Measurements from ENCODE around the gene GCSAML.

The GCSAML gene

DNA sequence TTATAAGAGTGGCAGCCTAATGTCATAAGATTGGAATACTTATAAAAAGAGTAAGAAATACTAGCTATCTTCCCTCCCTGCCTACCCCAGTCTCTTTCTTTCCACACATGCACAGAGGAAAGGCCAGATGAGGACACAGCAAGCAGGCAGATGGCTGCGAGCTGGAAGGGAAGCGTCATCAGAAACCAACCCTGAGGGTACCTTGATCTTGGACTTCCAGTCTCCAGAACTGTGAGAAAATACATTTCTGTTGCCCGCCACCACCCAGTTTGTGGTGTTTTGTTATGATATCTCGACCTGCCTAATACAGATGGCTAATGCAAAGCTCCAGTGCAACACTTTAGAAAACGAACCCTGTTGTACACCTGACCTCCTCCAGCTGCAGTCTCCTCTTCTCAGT lies 10.4 kb upstream of the GCSAML start:
- H3K27me3 ChIP-seq (ENCODE audit: control insufficient read depth, insufficient read depth, low read length): no peaks in the 10 kb centered on the region
- no peaks in the 10 kb centered on the region for H3K36me3 ChIP-seq (ENCODE audit: control insufficient read depth, insufficient read depth, low read length)
- H3K4me1 ChIP-seq (ENCODE audit: control insufficient read depth, insufficient read depth, low read length): no peaks in the 10 kb centered on the region
- no peak overlapping the region for H3K4me3 ChIP-seq (ENCODE audit: low read length)
- H3K9ac ChIP-seq (ENCODE audit: low read length): no peak overlapping the region
- no peak overlapping the region for H3K27ac ChIP-seq (ENCODE audit: low read depth, low read length)

DNA sequence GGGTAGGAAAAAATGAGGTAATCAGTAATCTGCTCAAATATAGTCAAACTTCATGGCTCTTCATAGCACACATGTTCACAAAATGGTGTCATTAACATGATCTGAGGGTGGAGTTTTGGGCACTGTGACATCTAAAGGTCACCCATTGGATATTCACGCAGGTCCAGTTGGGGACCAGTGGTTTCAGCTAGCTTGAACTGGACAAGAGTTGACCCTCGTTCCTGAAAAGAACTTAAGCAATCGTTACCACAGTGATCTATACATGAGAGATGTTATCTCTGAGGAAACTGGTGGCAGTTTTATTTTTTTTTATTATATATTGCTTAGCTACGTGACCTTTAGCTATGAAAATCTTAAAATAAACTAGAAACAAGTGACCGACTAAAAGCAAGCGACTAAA lies 9.7 kb upstream of the GCSAML start:
- Histone ChIP-seq H3K9ac (ENCODE audit: low read length) (no peak overlapping the region), H3K36me3 (ENCODE audit: control insufficient read depth, insufficient read depth, low read length) (no peaks in the 10 kb centered on the region), H3K27me3 (ENCODE audit: control insufficient read depth, insufficient read depth, low read length) (no peaks in the 10 kb centered on the region), H3K27ac (ENCODE audit: low read depth, low read length) (no peak overlapping the region), H3K4me3 (ENCODE audit: low read length) (no peak overlapping the region), H3K4me1 (ENCODE audit: control insufficient read depth, insufficient read depth, low read length) (no peaks in the 10 kb centered on the region)

- H3K4me1 ChIP-seq (ENCODE audit: control insufficient read depth, insufficient read depth, low read length): no peaks in the 10 kb centered on the region
- H3K36me3 ChIP-seq (ENCODE audit: control insufficient read depth, insufficient read depth, low read length): no peaks in the 10 kb centered on the region
- H3K9ac ChIP-seq (ENCODE audit: low read length): no peak overlapping the region
- no peak overlapping the region for H3K27ac ChIP-seq (ENCODE audit: low read depth, low read length)
- no peaks in the 10 kb centered on the region for H3K27me3 ChIP-seq (ENCODE audit: control insufficient read depth, insufficient read depth, low read length)
- no peak overlapping the region for H3K4me3 ChIP-seq (ENCODE audit: low read length)
Measured at GRCh38 chr1:247540581-247540980, 8.4 kb upstream of the GCSAML start.

DNA sequence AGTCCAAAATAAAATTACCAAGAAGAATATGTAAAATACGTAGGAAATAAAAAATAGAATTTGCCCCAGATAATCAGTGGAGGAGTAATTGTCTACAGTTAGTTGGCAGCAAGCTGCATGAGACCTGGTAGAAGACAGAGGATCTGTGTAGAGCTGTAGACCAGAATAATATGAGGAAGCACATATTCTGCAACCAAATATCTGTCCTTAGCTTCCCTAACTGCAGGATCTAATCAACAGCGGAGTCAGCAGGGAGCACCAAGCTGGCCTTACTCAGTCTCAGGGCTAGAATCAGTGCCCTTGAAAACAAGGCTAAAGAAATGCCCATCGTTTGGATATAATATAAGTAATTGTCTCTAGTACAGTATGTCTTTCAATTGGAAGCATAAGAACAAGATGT lies 6.1 kb upstream of the GCSAML start:
- H3K4me3 ChIP-seq (ENCODE audit: low read length): no peak overlapping the region
- H3K27me3 ChIP-seq (ENCODE audit: control insufficient read depth, insufficient read depth, low read length): no peaks in the 10 kb centered on the region
- H3K36me3 ChIP-seq (ENCODE audit: control insufficient read depth, insufficient read depth, low read length): no peaks in the 10 kb centered on the region
- no peaks in the 10 kb centered on the region for H3K4me1 ChIP-seq (ENCODE audit: control insufficient read depth, insufficient read depth, low read length)
- H3K9ac ChIP-seq (ENCODE audit: low read length): no peak overlapping the region
- no peak overlapping the region for H3K27ac ChIP-seq (ENCODE audit: low read depth, low read length)

GRCh38 chr1:247548092-247548491 lies 842 bp upstream of the GCSAML start:
- Histone ChIP-seq H3K9ac (ENCODE audit: low read length) (no peak overlapping the region), H3K27ac (ENCODE audit: low read depth, low read length) (no peak overlapping the region), H3K27me3 (ENCODE audit: control insufficient read depth, insufficient read depth, low read length) (no peaks in the 10 kb centered on the region), H3K36me3 (ENCODE audit: control insufficient read depth, insufficient read depth, low read length) (no peaks in the 10 kb centered on the region), H3K4me1 (ENCODE audit: control insufficient read depth, insufficient read depth, low read length) (no peaks in the 10 kb centered on the region), H3K4me3 (ENCODE audit: low read length) (no peak overlapping the region)

DNA sequence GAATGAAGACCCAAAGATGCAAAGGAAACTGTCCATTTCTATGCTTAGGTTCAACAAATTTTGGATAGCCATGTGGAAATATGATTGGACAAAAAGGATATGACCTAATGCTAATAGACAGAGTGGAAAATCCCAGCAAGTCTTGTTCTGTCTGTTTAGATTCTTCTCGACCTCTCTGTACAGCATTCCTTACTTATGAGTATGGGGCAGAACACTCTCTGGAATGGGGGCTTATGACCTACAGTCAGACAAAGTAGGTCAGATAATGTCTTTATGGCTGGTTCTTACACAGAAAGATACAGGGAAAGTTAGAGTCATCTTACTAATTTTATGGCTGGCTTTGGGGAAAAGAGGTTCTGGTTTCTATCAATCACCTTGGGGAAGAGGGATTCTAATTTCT lies 2.8 kb downstream of the GCSAML start:
- H3K27ac ChIP-seq (ENCODE audit: low read depth, low read length): no peak overlapping the region
- no peaks in the 10 kb centered on the region for H3K36me3 ChIP-seq (ENCODE audit: control insufficient read depth, insufficient read depth, low read length)
- H3K4me1 ChIP-seq (ENCODE audit: control insufficient read depth, insufficient read depth, low read length): no peaks in the 10 kb centered on the region
- H3K27me3 ChIP-seq (ENCODE audit: control insufficient read depth, insufficient read depth, low read length): no peaks in the 10 kb centered on the region
- H3K4me3 ChIP-seq (ENCODE audit: low read length): no peak overlapping the region
- no peak overlapping the region for H3K9ac ChIP-seq (ENCODE audit: low read length)

GRCh38 chr1:247552231-247552630 lies 3.3 kb downstream of the GCSAML start:
- Histone ChIP-seq H3K27me3 (ENCODE audit: control insufficient read depth, insufficient read depth, low read length) (no peaks in the 10 kb centered on the region), H3K9ac (ENCODE audit: low read length) (no peak overlapping the region), H3K27ac (ENCODE audit: low read depth, low read length) (no peak overlapping the region), H3K4me1 (ENCODE audit: control insufficient read depth, insufficient read depth, low read length) (no peaks in the 10 kb centered on the region), H3K36me3 (ENCODE audit: control insufficient read depth, insufficient read depth, low read length) (no peaks in the 10 kb centered on the region), H3K4me3 (ENCODE audit: low read length) (no peak overlapping the region)

- Histone ChIP-seq H3K9ac (ENCODE audit: low read length) (no peak overlapping the region), H3K27me3 (ENCODE audit: control insufficient read depth, insufficient read depth, low read length) (no peaks in the 10 kb centered on the region), H3K4me3 (ENCODE audit: low read length) (no peak overlapping the region), H3K4me1 (ENCODE audit: control insufficient read depth, insufficient read depth, low read length) (no peaks in the 10 kb centered on the region), H3K27ac (ENCODE audit: low read depth, low read length) (no peak overlapping the region), H3K36me3 (ENCODE audit: control insufficient read depth, insufficient read depth, low read length) (no peaks in the 10 kb centered on the region)
Measured at GRCh38 chr1:247557926-247558674, 9.2 kb downstream of the GCSAML start.

- Histone ChIP-seq H3K27ac (ENCODE audit: low read depth, low read length) (no peak overlapping the region), H3K27me3 (ENCODE audit: control insufficient read depth, insufficient read depth, low read length) (no peaks in the 10 kb centered on the region), H3K9ac (ENCODE audit: low read length) (no peak overlapping the region), H3K4me3 (ENCODE audit: low read length) (no peak overlapping the region), H3K36me3 (ENCODE audit: control insufficient read depth, insufficient read depth, low read length) (no peaks in the 10 kb centered on the region), H3K4me1 (ENCODE audit: control insufficient read depth, insufficient read depth, low read length) (no peaks in the 10 kb centered on the region)
Measured at GRCh38 chr1:247561711-247562110, 12.8 kb downstream of the GCSAML start.

DNA sequence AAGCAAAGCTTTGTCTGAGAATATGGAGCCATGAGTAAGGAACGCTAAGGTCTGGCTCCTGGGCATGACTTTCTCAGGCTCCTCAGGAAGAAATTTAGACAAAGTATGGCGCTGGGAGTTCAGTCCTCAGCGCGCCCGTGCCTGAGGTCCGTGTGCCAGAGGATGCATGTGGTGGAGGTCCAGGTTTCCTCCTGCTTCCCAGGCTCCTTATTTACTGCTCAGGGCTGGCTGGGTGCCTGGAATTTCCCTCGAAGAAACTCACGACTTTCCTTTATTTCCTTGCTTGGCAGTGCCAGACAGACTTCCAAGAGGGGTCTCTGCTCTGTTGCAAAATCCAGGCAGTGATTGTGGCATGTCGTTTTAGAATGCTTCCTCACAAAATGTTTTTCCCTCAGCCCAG lies 13.3 kb downstream of the GCSAML start:
- no peak overlapping the region for H3K27ac ChIP-seq (ENCODE audit: low read depth, low read length)
- no peaks in the 10 kb centered on the region for H3K36me3 ChIP-seq (ENCODE audit: control insufficient read depth, insufficient read depth, low read length)
- H3K9ac ChIP-seq (ENCODE audit: low read length): no peak overlapping the region
- H3K27me3 ChIP-seq (ENCODE audit: control insufficient read depth, insufficient read depth, low read length): no peaks in the 10 kb centered on the region
- no peak overlapping the region for H3K4me3 ChIP-seq (ENCODE audit: low read length)
- no peaks in the 10 kb centered on the region for H3K4me1 ChIP-seq (ENCODE audit: control insufficient read depth, insufficient read depth, low read length)

DNA sequence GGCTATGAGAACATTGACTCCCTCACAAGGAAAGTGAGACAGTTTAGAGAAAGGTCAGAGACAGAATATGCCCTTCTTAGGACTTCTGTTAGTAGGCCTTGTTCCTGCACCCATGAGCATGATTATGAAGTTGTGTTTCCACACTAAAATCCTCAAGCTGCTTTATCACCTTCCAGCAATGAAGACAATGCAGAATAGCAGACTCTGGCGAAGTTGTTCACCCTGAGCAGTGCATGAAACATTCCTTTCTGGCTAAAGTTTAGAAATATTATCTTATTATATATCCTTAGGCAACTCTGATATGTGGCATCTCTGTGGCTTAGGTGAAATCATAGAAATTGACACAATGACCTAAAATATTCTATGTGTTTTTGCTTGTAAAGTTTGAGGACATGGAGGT lies 25.3 kb downstream of the GCSAML start:
- Histone ChIP-seq H3K4me3 (ENCODE audit: low read length) (no peak overlapping the region), H3K4me1 (ENCODE audit: control insufficient read depth, insufficient read depth, low read length) (no peaks in the 10 kb centered on the region), H3K36me3 (ENCODE audit: control insufficient read depth, insufficient read depth, low read length) (no peaks in the 10 kb centered on the region), H3K27me3 (ENCODE audit: control insufficient read depth, insufficient read depth, low read length) (no peaks in the 10 kb centered on the region), H3K9ac (ENCODE audit: low read length) (no peak overlapping the region), H3K27ac (ENCODE audit: low read depth, low read length) (no peak overlapping the region)

DNA sequence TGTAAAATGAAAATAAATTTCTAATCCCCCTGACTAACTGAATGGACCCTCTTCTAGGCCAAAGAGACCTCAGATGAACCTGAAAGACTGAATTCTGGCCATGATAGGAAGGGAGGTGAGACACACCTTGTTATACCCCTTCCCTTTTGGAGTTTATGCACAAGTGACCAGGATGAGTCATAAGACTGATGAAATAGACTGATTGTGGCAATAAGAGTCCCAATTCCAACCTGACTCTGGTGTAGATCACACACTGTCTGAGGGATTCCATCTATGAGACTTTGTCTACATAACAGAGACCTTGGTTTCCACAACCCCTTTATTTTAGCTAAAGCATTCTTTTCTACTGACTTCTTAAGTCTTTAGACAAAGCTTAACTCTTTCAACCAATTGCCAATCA lies 25.7 kb downstream of the GCSAML start:
- Histone ChIP-seq H3K4me3 (ENCODE audit: low read length) (no peak overlapping the region), H3K4me1 (ENCODE audit: control insufficient read depth, insufficient read depth, low read length) (no peaks in the 10 kb centered on the region), H3K27ac (ENCODE audit: low read depth, low read length) (no peak overlapping the region), H3K9ac (ENCODE audit: low read length) (no peak overlapping the region), H3K36me3 (ENCODE audit: control insufficient read depth, insufficient read depth, low read length) (no peaks in the 10 kb centered on the region), H3K27me3 (ENCODE audit: control insufficient read depth, insufficient read depth, low read length) (no peaks in the 10 kb centered on the region)

DNA sequence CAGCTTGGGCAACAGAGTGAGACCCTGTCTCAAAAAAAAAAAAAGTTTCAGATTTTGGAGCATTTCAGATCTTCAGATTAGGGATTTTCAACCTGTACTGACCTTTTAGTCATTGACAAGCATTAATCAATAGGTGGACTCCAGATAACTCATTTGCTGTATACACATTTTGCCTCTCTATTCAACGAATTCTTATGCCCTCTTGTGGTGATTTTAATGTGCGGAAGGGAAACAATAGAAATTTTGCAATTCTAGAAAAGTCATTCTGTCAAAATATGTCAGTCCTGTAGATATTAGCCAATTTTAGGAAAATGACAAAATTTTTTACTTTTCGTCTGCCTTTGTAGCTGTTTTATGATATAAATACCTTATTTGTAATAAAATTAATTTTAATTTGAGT lies 27.6 kb downstream of the GCSAML start:
- Histone ChIP-seq H3K36me3 (ENCODE audit: control insufficient read depth, insufficient read depth, low read length) (no peaks in the 10 kb centered on the region), H3K27ac (ENCODE audit: low read depth, low read length) (no peak overlapping the region), H3K4me3 (ENCODE audit: low read length) (no peak overlapping the region), H3K27me3 (ENCODE audit: control insufficient read depth, insufficient read depth, low read length) (no peaks in the 10 kb centered on the region), H3K4me1 (ENCODE audit: control insufficient read depth, insufficient read depth, low read length) (no peaks in the 10 kb centered on the region), H3K9ac (ENCODE audit: low read length) (no peak overlapping the region)

Measured in rectal smooth muscle tissue (tissue), 1 donor.